GM19023 (cell line): ENCODE data around the gene DSG2.
"Not testable (repeated sequence)": the region's sequence is repeated elsewhere in the genome, so short reads cannot be mapped to it uniquely, and the experiment has no call there.

Source experiments
- ATAC-seq: cut with Tn5 transposase; IDR thresholded peaks from one replicate; pipeline ENCODE4 v1.9.1; 2021; ENCODE audit warnings: mild to moderate bottlenecking, moderate library complexity; ENCODE audit not compliant: unreplicated experiment

The DSG2 gene

GRCh38 chr18:31498574-31499524, 872 bp downstream of the DSG2 start:
- peak; percentile 17 for ATAC-seq

GRCh38 chr18:31500051-31500688, 2.2 kb downstream of the DSG2 start:
- ATAC-seq, result peak; percentile 78

- no peak for ATAC-seq
These were observed 5.0 kb downstream of the DSG2 start for GRCh38 chr18:31503011-31503410.

GRCh38 chr18:31504455-31505147, 6.6 kb downstream of the DSG2 start:
- no peak for ATAC-seq

- ATAC-seq, result no peak
These were observed 7.2 kb downstream of the DSG2 start for GRCh38 chr18:31505156-31505555.

- no peak for ATAC-seq
These were observed 8.2 kb downstream of the DSG2 start for GRCh38 chr18:31506024-31506742.

- not testable (repeated sequence) for ATAC-seq
These were observed 9.1 kb downstream of the DSG2 start for GRCh38 chr18:31507124-31507523.

GRCh38 chr18:31508781-31509180, 10.8 kb downstream of the DSG2 start:
- ATAC-seq, result no peak

- ATAC-seq, result no peak
These were observed 11.6 kb downstream of the DSG2 start for GRCh38 chr18:31509571-31509970.

- ATAC-seq, result no peak
These were observed 12.3 kb downstream of the DSG2 start for GRCh38 chr18:31510319-31510718.

GRCh38 chr18:31511098-31511497, 13.1 kb downstream of the DSG2 start:
- ATAC-seq, result no peak

GRCh38 chr18:31512203-31512764, 14.3 kb downstream of the DSG2 start:
- ATAC-seq, result no peak

GRCh38 chr18:31513189-31513935, 15.4 kb downstream of the DSG2 start:
- ATAC-seq, result no peak

GRCh38 chr18:31516437-31516836, 18.5 kb downstream of the DSG2 start:
- no peak for ATAC-seq

- no peak for ATAC-seq
These were observed 28.4 kb downstream of the DSG2 start for GRCh38 chr18:31526374-31526773.

- ATAC-seq, result no peak
These were observed 35.3 kb downstream of the DSG2 start for GRCh38 chr18:31533236-31533635.

- no peak for ATAC-seq
These were observed 40.9 kb downstream of the DSG2 start for GRCh38 chr18:31538837-31539236.

- no peak for ATAC-seq
These were observed 48.5 kb downstream of the DSG2 start for GRCh38 chr18:31546476-31546875.

GRCh38 chr18:31548853-31549252, 50.9 kb downstream of the DSG2 start:
- no peak for ATAC-seq

GRCh38 chr18:31549416-31549815, 51.4 kb downstream of the DSG2 start:
- ATAC-seq, result no peak
